ENCODE measurements around the gene TNIK.

DNA sequence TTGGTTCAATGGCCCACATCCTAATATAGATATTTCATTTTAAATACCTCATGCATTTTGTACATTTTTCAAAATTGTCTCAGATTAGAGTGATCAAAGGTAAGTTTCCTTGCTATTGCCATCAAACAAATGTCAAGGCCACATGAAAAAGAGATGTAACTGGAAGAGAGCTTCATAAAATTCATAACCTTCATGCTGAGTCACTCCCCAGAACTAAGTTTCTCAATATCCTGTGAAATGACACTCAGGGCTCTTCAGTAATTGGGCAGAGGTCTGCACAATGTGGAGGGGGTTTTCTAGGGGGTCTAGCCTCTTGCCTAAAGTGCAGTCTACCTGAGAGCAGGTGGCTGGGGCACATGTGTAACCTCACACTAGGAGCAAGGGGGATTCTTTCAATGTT lies 281.5 kb downstream of the TNIK start:
- TF ChIP-seq, protein P1, sequence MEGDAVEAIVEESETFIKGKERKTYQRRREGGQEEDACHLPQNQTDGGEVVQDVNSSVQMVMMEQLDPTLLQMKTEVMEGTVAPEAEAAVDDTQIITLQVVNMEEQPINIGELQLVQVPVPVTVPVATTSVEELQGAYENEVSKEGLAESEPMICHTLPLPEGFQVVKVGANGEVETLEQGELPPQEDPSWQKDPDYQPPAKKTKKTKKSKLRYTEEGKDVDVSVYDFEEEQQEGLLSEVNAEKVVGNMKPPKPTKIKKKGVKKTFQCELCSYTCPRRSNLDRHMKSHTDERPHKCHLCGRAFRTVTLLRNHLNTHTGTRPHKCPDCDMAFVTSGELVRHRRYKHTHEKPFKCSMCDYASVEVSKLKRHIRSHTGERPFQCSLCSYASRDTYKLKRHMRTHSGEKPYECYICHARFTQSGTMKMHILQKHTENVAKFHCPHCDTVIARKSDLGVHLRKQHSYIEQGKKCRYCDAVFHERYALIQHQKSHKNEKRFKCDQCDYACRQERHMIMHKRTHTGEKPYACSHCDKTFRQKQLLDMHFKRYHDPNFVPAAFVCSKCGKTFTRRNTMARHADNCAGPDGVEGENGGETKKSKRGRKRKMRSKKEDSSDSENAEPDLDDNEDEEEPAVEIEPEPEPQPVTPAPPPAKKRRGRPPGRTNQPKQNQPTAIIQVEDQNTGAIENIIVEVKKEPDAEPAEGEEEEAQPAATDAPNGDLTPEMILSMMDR (IDR thresholded peaks at IDR 0.05): no peak
- no peak for TF ChIP-seq POLR2AphosphoS5 (IDR thresholded peaks at IDR 0.05)

All from prostate gland (tissue), 2 donors.